Neuronal stem cell (in vitro differentiated cells): ENCODE measurements around the gene C6orf89.
"Not testable (repeated sequence)": the region's sequence is repeated elsewhere in the genome, so short reads cannot be mapped to it uniquely, and the experiment has no call there.

Source experiments
- DNase-seq: peaks from one replicate; pipeline ENCODE4 v3.0.0-alpha.2; 2013; ENCODE audit warnings: low spot score
- H2AFZ ChIP-seq: one replicate; pipeline ENCODE4 v1.6.1; 2013; ENCODE audit warnings: mild to moderate bottlenecking, low read length, inconsistent platforms
- H2AK5ac ChIP-seq: 2 replicates; pipeline ENCODE4 v1.6.1; 2013; ENCODE audit warnings: low read depth, mild to moderate bottlenecking, inconsistent platforms, low read length, moderate library complexity, mixed read lengths
- H2BK120ac ChIP-seq: 2 replicates; pipeline ENCODE4 v1.6.1; 2013; ENCODE audit warnings: low read depth, mild to moderate bottlenecking, inconsistent platforms, low read length, moderate library complexity, mixed read lengths
- H2BK12ac ChIP-seq: one replicate; pipeline ENCODE4 v1.6.1; 2013; ENCODE audit warnings: low read length, inconsistent platforms
- H2BK15ac ChIP-seq: 2 replicates; pipeline ENCODE4 v1.6.1; 2013; ENCODE audit warnings: mild to moderate bottlenecking, low read length, inconsistent platforms, mixed read lengths
- H2BK5ac ChIP-seq: one replicate; pipeline ENCODE4 v1.6.1; 2013; ENCODE audit warnings: inconsistent platforms, mild to moderate bottlenecking, low read length, moderate library complexity
- H3K14ac ChIP-seq: one replicate; pipeline ENCODE4 v1.6.1; 2013; ENCODE audit warnings: low read length, inconsistent platforms
- H3K18ac ChIP-seq: 2 replicates; pipeline ENCODE4 v1.6.1; 2013; ENCODE audit warnings: low read length, inconsistent platforms
- H3K23ac ChIP-seq: 2 replicates; pipeline ENCODE4 v1.6.1; 2013; ENCODE audit warnings: low read depth, mild to moderate bottlenecking, mixed read lengths, low read length, inconsistent platforms; ENCODE audit not compliant: poor library complexity
- H3K27ac ChIP-seq: replicated peaks from 3 replicates; pipeline ENCODE4 v1.5.1; 2013; ENCODE audit warnings: low read length, inconsistent platforms
- H3K27me3 ChIP-seq, 3 experiments: 2 replicates each; pipeline ENCODE4 v1.6.1; 2013; ENCODE audit warnings: low read length in 3 of 3, mild to moderate bottlenecking in 2 of 3, inconsistent platforms in 1 of 3, low read depth in 1 of 3, mixed read lengths in 1 of 3, moderate library complexity in 1 of 3; ENCODE audit not compliant: control insufficient read depth in 3 of 3, insufficient read depth in 3 of 3
- H3K36me3 ChIP-seq, 2 donors: replicated peaks in 1 of 2; 2 replicates each; pipeline ENCODE4 v1.6.1; 2013; ENCODE audit warnings: low read length in 2 of 2; ENCODE audit not compliant: control insufficient read depth in 2 of 2, insufficient read depth in 2 of 2
- H3K4ac ChIP-seq: 2 replicates; pipeline ENCODE4 v1.6.1; 2013; ENCODE audit warnings: inconsistent platforms, mild to moderate bottlenecking, low read length, moderate library complexity
- H3K4me1 ChIP-seq, 2 donors: 1 replicate in 1 of 2; 2 replicates in 1 of 2; pipeline ENCODE4 v1.6.1; 2013; ENCODE audit warnings: low read length in 2 of 2, low read depth in 1 of 2; ENCODE audit not compliant: control insufficient read depth in 2 of 2, insufficient read depth in 1 of 2
- H3K4me2 ChIP-seq: one replicate; pipeline ENCODE4 v1.6.1; 2013; ENCODE audit warnings: mild to moderate bottlenecking, low read length, inconsistent platforms; ENCODE audit not compliant: insufficient read depth, poor library complexity, severe bottlenecking
- H3K4me3 ChIP-seq, 2 donors: 2 replicates each; pipeline ENCODE4 v1.5.1; 2013; ENCODE audit warnings: low read length in 2 of 2, mild to moderate bottlenecking in 2 of 2, inconsistent platforms in 1 of 2, moderate library complexity in 1 of 2
- H3K79me1 ChIP-seq: one replicate; pipeline ENCODE4 v1.6.1; 2013; ENCODE audit warnings: low read depth, mild to moderate bottlenecking, inconsistent platforms, low read length, moderate library complexity
- H3K9ac ChIP-seq: one replicate; pipeline ENCODE4 v1.6.1; 2013; ENCODE audit warnings: mild to moderate bottlenecking, low read depth, low read length, inconsistent platforms; ENCODE audit not compliant: poor library complexity
- H3K9me3 ChIP-seq, 2 donors: replicated peaks in 1 of 2; 2 replicates each; pipeline versions ENCODE3 to v1.6.1; 2013; ENCODE audit warnings: low read length in 2 of 2, mild to moderate bottlenecking in 2 of 2, inconsistent platforms in 1 of 2, low read depth in 1 of 2, mixed read lengths in 1 of 2, moderate library complexity in 1 of 2; ENCODE audit not compliant: control insufficient read depth in 2 of 2, insufficient read depth in 1 of 2
- H4K8ac ChIP-seq: one replicate; pipeline ENCODE4 v1.6.1; 2013; ENCODE audit warnings: low read depth, mild to moderate bottlenecking, inconsistent platforms, low read length, moderate library complexity
- H4K91ac ChIP-seq: one replicate; pipeline ENCODE4 v1.6.1; 2013; ENCODE audit warnings: low read length, low read depth, mild to moderate bottlenecking, inconsistent platforms; ENCODE audit not compliant: poor library complexity
- WGBS, 2 donors: extraction: QIAGEN DNeasy Blood & Tissue Kit; methylation state at CpG; one replicate each; pipeline ENCODE4 v1.1.7; 2013; ENCODE audit warnings: missing lambda C conversion rate in 2 of 2, mixed read lengths in 1 of 2; ENCODE audit not compliant: insufficient read length in 2 of 2, insufficient replicate concordance in 1 of 2; ENCODE audit errors: extremely low coverage in 2 of 2; 5-methylcytosine and 5-hydroxymethylcytosine counted together

The C6orf89 gene

GRCh38 chr6:36940027-36940426, 54.3 kb downstream of the C6orf89 start:
- no peak overlapping the region for H3K9ac ChIP-seq
- no peak overlapping the region for H3K23ac ChIP-seq
- H2BK12ac ChIP-seq, result no peak overlapping the region
- H2BK15ac ChIP-seq, result no peak overlapping the region
- no peak overlapping the region for H4K8ac ChIP-seq
- H4K91ac ChIP-seq, result no peak overlapping the region
- DNase-seq, result no peak
- H3K9me3 ChIP-seq, result peaks cover 0 to 6% of the 10 kb centered on the region in 2 donors
- H3K14ac ChIP-seq, result no peak overlapping the region
- no peak overlapping the region for H3K27ac ChIP-seq
- H3K27me3 ChIP-seq, result peaks cover 0 to 7% (median 0%) of the 10 kb centered on the region in 3 experiments
- no peaks in the 10 kb centered on the region for H3K79me1 ChIP-seq
- H3K18ac ChIP-seq, result no peak overlapping the region
- H2BK120ac ChIP-seq, result no peak overlapping the region
- no peak overlapping the region for H3K4me3 ChIP-seq
- no peak overlapping the region for H2BK5ac ChIP-seq
- no peak overlapping the region for H3K4ac ChIP-seq
- no peak overlapping the region for H3K4me2 ChIP-seq
- no CpG with 5 or more reads among the region's 10 CpGs for WGBS, 2 donors
- no peak overlapping the region for H2AK5ac ChIP-seq
- H3K4me1 ChIP-seq, result peaks cover 0 to 3% of the 10 kb centered on the region in 2 donors
- no peaks in the 10 kb centered on the region for H3K36me3 ChIP-seq
- no peak overlapping the region for H2AFZ ChIP-seq

- H4K91ac ChIP-seq, result not testable (repeated sequence)
Measured at GRCh38 chr6:36941561-36941960, 55.8 kb downstream of the C6orf89 start.

GRCh38 chr6:36942329-36942728, 56.6 kb downstream of the C6orf89 start:
- H2AFZ ChIP-seq, H3K9ac ChIP-seq, H4K8ac ChIP-seq, H2BK5ac ChIP-seq, H2BK12ac ChIP-seq, H3K14ac ChIP-seq, H2BK120ac ChIP-seq, DNase-seq, H3K79me1 ChIP-seq, H3K4me2 ChIP-seq, H3K36me3 ChIP-seq, H2BK15ac ChIP-seq, H3K23ac ChIP-seq, H3K4me1 ChIP-seq, H2AK5ac ChIP-seq, H4K91ac ChIP-seq, H3K4me3 ChIP-seq, H3K27ac ChIP-seq, H3K9me3 ChIP-seq, H3K18ac ChIP-seq, H3K4ac ChIP-seq: not testable (repeated sequence)
- peaks cover 0 to 12% (median 0%) of the 10 kb centered on the region in 3 experiments for H3K27me3 ChIP-seq
- WGBS, 2 donors, result no CpG with 5 or more reads among the region's 2 CpGs

More at GRCh38 chr6:36941561-36941960, 55.8 kb downstream of the C6orf89 start:
- not testable (repeated sequence) for DNase-seq, H3K4me2 ChIP-seq, H3K18ac ChIP-seq, H3K9me3 ChIP-seq, H3K4me3 ChIP-seq, H3K36me3 ChIP-seq, H2BK5ac ChIP-seq, H3K4me1 ChIP-seq, H2AK5ac ChIP-seq, H2AFZ ChIP-seq, H3K4ac ChIP-seq, H3K23ac ChIP-seq, H2BK12ac ChIP-seq, H4K8ac ChIP-seq, H2BK15ac ChIP-seq, H3K79me1 ChIP-seq, H2BK120ac ChIP-seq, H3K9ac ChIP-seq, H3K14ac ChIP-seq, H3K27ac ChIP-seq
- H3K27me3 ChIP-seq, result peaks cover 0 to 12% (median 0%) of the 10 kb centered on the region in 3 experiments
- WGBS, 2 donors, result no CpG with 5 or more reads among the region's 40 CpGs

- H3K4me2 ChIP-seq, result no peak overlapping the region
- H3K79me1 ChIP-seq, result no peaks in the 10 kb centered on the region
- no peak overlapping the region for H3K4ac ChIP-seq
- H2AK5ac ChIP-seq, result no peak overlapping the region
- WGBS, 2 donors, result no CpG with 5 or more reads among the region's 5 CpGs
- no peaks in the 10 kb centered on the region for H3K4me1 ChIP-seq
- no peak for DNase-seq
- H2BK15ac ChIP-seq, result no peak overlapping the region
- H3K4me3 ChIP-seq, result no peak overlapping the region
- H2BK120ac ChIP-seq, result no peak overlapping the region
- H3K36me3 ChIP-seq, result no peaks in the 10 kb centered on the region
- peaks cover 0 to 10% (median 0%) of the 10 kb centered on the region in 3 experiments for H3K27me3 ChIP-seq
- no peak overlapping the region for H3K23ac ChIP-seq
- no peak overlapping the region for H3K9ac ChIP-seq
- peaks cover 0 to 6% of the 10 kb centered on the region in 2 donors for H3K9me3 ChIP-seq
- H2BK12ac ChIP-seq, result no peak overlapping the region
- no peak overlapping the region for H2BK5ac ChIP-seq
- peak overlapping the region; percentile 23 for H2AFZ ChIP-seq
- no peak overlapping the region for H3K18ac ChIP-seq
- no peak overlapping the region for H4K91ac ChIP-seq
- H3K27ac ChIP-seq, result no peak overlapping the region
- no peak overlapping the region for H4K8ac ChIP-seq
- H3K14ac ChIP-seq, result no peak overlapping the region
Measured at GRCh38 chr6:36944650-36945049, 58.9 kb downstream of the C6orf89 start.
